ENCODE measurements around the gene BMP7.

The BMP7 gene

GRCh38 chr20:57225830-57226229 lies 40.6 kb downstream of the BMP7 start:
- no peak for DNase-seq (ENCODE audit: low read depth in 2 of 2)

GRCh38 chr20:57225197-57225733 lies 41.2 kb downstream of the BMP7 start:
- no peak for DNase-seq (ENCODE audit: low read depth in 2 of 2)

GRCh38 chr20:57224641-57225138 lies 41.8 kb downstream of the BMP7 start:
- no peak for DNase-seq (ENCODE audit: low read depth in 2 of 2)

- no peak for DNase-seq (ENCODE audit: low read depth in 2 of 2)
Measured at GRCh38 chr20:57223648-57224489, 42.6 kb downstream of the BMP7 start.

- no peak for DNase-seq (ENCODE audit: low read depth in 2 of 2)
Measured at GRCh38 chr20:57222631-57222950, 43.9 kb downstream of the BMP7 start.

GRCh38 chr20:57221916-57222630 lies 44.4 kb downstream of the BMP7 start:
- no peak for DNase-seq (ENCODE audit: low read depth in 2 of 2)

- DNase-seq (ENCODE audit: low read depth in 2 of 2): no peak
Measured at GRCh38 chr20:57220337-57221145, 45.9 kb downstream of the BMP7 start.

- no peak for DNase-seq (ENCODE audit: low read depth in 2 of 2)
Measured at GRCh38 chr20:57219071-57219677, 47.3 kb downstream of the BMP7 start.

- no peak for DNase-seq (ENCODE audit: low read depth in 2 of 2)
Measured at GRCh38 chr20:57218489-57218888, 48.0 kb downstream of the BMP7 start.

GRCh38 chr20:57217802-57218201 lies 48.6 kb downstream of the BMP7 start:
- DNase-seq (ENCODE audit: low read depth in 2 of 2): no peak

GRCh38 chr20:57216669-57217068 lies 49.8 kb downstream of the BMP7 start:
- no peak for DNase-seq (ENCODE audit: low read depth in 2 of 2)

- DNase-seq (ENCODE audit: low read depth in 2 of 2): no peak
Measured at GRCh38 chr20:57215826-57216471, 50.5 kb downstream of the BMP7 start.

- DNase-seq (ENCODE audit: low read depth in 2 of 2): no peak
Measured at GRCh38 chr20:57215426-57215825, 51.0 kb downstream of the BMP7 start.

- no peak for DNase-seq (ENCODE audit: low read depth in 2 of 2)
Measured at GRCh38 chr20:57214948-57215347, 51.5 kb downstream of the BMP7 start.

GRCh38 chr20:57214427-57214826 lies 52.0 kb downstream of the BMP7 start:
- no peak for DNase-seq (ENCODE audit: low read depth in 2 of 2)

- no peak for DNase-seq (ENCODE audit: low read depth in 2 of 2)
Measured at GRCh38 chr20:57213924-57214323, 52.5 kb downstream of the BMP7 start.

- no peak for DNase-seq (ENCODE audit: low read depth in 2 of 2)
Measured at GRCh38 chr20:57213291-57213690, 53.1 kb downstream of the BMP7 start.

- peak; percentile 32 to 40 for DNase-seq (ENCODE audit: low read depth in 2 of 2)
Measured at GRCh38 chr20:57212534-57213276, 53.7 kb downstream of the BMP7 start.

GRCh38 chr20:57211908-57212533 lies 54.4 kb downstream of the BMP7 start:
- no peak for DNase-seq (ENCODE audit: low read depth in 2 of 2)

- DNase-seq (ENCODE audit: low read depth in 2 of 2): no peak
Measured at GRCh38 chr20:57211406-57211805, 55.0 kb downstream of the BMP7 start.
